Right kidney (tissue), 1 donor: Measurements from ENCODE around the gene HPN.

Source experiments
- DNase-seq: peaks from one replicate; pipeline ENCODE4 v3.0.0-alpha.2; 2016

Gene HPN

DNA sequence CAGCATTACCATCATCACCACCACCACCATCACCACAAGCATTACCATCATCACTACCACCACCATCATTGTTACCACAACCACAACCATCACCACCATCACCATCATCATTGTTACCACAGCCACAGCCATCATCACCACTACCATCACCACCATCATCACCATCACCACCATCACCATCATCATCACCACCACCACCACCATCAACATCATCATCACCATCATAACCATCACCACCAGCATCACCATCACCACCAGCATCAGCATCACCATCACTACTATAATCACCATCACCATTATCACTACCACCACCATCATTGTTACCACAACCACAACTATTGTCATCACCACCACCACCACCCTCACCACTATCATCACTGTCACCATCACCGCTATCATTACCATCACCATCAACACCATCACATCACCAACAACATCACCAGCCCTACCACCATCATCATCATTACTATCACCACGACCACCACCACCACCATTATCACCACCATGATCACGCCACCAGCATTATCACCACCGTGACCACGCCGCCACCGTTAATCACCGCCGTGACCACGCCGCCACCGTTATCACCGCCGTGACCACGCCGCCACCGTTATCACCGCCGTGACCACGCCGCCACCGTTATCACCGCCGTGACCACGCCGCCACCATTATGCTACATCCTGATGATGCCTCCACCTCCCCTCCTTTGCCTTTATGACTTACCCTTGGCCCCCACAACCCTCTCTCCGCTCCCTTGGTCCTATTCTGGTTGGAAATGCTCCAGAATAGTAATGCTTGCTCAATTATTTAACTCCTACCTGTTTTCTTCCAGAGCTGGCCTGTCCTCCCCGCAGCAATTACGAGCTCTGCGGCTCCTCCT is 64.1 kb downstream of the HPN start:
- no peak for DNase-seq

GRCh38 chr19:35106291-35106583 is 64.7 kb downstream of the HPN start:
- DNase-seq = no peak

DNA sequence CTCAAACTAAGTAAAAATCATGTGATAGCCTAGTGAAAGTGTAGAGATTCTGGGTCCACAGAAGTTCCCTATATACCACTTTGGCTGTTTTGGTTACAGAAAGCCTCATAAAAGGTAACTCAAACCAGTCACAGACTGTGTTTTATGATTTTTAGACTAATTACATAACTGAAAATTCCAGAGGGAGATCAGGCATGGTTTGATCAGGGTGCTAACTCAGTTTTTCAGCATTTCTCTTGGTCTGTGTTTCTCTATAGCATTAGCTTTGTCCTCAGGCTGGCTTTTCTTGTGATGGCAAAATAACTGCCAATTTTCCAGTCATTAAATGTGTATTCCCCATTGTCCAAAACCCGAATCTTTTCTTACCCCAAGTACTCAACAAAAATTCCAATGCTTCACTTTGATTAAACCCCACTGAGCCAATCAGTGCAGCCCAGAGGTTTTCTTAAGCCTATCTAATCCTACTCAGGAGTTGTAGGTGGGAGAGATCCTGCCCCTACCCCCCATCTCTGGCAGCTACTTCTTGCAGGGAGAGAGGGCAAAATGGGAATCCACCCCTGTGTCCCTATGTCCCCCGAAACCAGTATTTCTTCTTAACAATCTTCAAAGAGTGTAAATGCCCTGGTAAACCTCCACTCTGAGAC is 65.5 kb downstream of the HPN start:
- DNase-seq = no peak

DNA sequence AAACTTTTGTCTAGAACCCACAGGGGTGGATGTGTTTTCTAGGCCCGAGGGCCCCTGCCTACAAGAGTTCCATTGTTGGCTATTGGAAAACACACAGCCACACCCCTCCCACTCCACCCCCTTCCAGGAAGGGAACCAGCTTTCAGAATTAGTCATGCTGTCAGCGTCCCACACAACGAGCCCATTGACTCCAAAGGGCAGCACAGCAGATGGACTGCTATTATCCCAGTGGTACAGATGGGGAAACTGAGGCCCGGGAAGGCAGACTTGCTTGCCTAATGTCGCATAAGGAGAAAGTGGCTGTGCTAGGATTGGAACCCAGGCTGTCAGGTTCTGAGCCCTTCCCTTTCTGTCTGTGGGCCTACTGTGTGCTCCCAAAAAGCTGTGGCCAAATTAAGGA is 66.0 kb downstream of the HPN start:
- no peak for DNase-seq

- no peak for DNase-seq
These were observed 67.2 kb downstream of the HPN start for GRCh38 chr19:35108730-35109129.

DNA sequence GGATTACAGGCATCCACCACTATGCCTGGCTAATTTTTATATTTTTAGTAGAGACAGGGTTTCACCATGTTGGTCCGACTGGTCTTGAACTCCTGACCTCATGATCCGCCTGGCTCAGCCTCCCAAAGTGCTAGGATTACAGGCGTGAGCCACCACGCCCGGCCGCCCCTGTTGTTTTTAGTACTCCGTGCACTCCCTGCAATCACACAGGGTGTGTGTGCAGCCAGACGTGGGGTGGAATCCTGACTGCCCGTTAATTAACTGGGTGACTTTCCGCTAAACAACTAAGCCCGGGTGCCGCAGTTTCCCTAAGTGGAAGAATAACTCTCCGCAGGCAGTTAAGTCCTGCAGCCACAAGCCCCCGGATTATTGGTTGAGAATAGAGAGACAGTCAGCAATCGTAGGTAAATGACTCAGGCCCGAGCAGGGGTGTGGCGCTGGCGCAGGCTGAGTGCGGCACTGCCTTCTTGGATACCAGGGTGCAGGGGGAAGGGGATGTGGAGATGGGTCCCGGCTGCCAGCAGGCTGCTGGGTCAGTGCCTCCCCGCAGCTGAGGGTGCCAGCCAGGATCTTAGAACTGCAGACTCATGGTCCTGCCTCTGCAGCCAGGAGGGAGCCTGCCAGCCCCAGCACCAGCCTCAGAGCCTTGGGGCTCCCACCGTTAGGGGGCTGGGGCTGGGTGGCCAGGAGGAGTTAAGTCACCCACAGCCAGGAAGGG is 68.0 kb downstream of the HPN start:
- no peak for DNase-seq

DNA sequence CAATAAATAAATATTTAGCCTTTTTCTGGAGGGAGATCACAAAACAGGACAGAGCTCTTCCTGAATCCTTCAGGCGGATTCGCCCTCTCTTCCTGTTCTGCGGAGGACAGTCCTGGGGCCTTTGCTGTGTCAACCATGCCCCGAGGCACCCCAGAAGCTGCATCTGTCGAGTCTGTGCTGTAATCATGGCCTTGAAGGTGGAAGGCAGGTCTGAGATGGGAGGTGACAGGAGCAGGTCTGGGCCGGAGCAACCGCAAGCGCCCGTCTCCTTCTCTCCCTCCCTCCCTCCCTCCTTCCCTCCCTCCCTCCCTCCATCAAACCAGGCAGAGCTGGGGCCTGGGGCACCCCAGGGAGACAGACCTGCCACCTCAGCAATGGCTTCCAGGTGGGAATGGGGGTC is 69.5 kb downstream of the HPN start:
- no peak for DNase-seq

- no peak for DNase-seq
These were observed 71.6 kb downstream of the HPN start for GRCh38 chr19:35112995-35113688.

GRCh38 chr19:35114353-35115176 is 73.0 kb downstream of the HPN start:
- DNase-seq = peak; percentile 80

- no peak for DNase-seq
These were observed 73.8 kb downstream of the HPN start, which contains the start of gene FXYD3 for GRCh38 chr19:35115177-35115951. FXYD3 (plus strand) TSS chr19:35115823; CDS start chr19:35119377, 3,554 bp downstream.
